ENCODE measurements around the gene APOBEC3A. TPM values are rescaled to one million over a fixed set of nuclear protein-coding genes. Genes with fewer than 3 reads are reported as not detected.
"Not testable (repeated sequence)": the region's sequence is repeated elsewhere in the genome, so short reads cannot be mapped to it uniquely, and the experiment has no call there.

The APOBEC3A gene
- total RNA-seq, 4 donors from 2014 or later = 0.67 TPM; not detected in 3

DNA sequence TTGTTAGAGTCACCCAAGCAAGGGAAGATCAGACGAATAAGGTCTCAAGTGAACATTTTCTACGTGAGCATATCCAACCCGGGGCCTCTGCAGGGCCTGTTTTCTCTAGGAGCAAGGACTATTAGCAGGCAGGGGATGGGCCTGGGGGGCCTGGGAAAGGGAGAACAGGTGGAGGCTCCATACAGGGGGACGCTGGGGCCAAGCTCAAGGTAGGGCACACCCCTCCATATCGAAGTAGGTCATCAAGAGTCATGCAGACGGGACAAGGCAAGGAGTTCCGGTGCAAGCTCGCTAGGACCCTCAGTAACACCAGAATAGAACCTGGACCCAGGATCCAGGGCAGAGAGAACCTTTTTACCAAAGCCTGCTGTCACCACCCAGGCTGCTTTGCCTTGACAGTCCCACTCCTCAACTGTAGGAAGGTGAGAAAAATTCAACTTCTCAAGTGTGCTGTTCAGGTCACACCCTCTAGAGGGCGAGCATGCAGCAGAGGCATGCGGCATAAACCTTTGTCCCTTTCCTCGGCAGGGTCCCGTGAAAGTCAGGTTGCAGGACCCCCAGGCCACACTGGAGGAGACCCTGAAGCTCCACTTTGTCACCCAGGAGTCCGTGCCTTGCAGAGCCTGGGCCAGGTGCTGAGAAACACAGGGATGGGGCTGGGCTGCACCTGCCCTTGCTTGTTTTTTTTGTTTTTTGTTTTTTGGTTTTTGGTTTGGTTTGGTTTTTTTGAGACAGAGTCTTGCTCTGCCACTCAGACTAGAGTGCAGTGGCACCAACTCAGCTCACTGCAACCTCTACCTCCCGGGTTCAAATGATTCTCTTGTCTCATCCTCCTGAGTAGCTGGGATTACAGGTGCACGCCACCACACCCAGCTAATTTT lies 16.1 kb downstream of the APOBEC3A start:
- TF ChIP-seq, protein P1, sequence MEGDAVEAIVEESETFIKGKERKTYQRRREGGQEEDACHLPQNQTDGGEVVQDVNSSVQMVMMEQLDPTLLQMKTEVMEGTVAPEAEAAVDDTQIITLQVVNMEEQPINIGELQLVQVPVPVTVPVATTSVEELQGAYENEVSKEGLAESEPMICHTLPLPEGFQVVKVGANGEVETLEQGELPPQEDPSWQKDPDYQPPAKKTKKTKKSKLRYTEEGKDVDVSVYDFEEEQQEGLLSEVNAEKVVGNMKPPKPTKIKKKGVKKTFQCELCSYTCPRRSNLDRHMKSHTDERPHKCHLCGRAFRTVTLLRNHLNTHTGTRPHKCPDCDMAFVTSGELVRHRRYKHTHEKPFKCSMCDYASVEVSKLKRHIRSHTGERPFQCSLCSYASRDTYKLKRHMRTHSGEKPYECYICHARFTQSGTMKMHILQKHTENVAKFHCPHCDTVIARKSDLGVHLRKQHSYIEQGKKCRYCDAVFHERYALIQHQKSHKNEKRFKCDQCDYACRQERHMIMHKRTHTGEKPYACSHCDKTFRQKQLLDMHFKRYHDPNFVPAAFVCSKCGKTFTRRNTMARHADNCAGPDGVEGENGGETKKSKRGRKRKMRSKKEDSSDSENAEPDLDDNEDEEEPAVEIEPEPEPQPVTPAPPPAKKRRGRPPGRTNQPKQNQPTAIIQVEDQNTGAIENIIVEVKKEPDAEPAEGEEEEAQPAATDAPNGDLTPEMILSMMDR (IDR thresholded peaks at IDR 0.05) = peak in 5 of 6 experiments; percentile 58 to 84 (median 64)
- no peak for TF ChIP-seq POLR2A (IDR thresholded peaks at IDR 0.05)
- intact Hi-C loops (cut with DNase I) = no loop called here
- Histone ChIP-seq H3K9me3 (no peaks in the 10 kb centered on the region), H3K27me3 (no peaks in the 10 kb centered on the region), H3K36me3 (no peaks in the 10 kb centered on the region), H3K4me1 (peaks cover 0 to 22% of the 10 kb centered on the region in 2 donors), H3K27ac (peak overlapping the region in 1 of 3 donors; percentile 67), H3K4me3 (replicated peaks in 1 of 3) (no peak overlapping the region)
- DNase-seq = peak; percentile 53 to 56
- 49% methylated on average over 15 of the region's 15 CpGs for WGBS, 2 donors

DNA sequence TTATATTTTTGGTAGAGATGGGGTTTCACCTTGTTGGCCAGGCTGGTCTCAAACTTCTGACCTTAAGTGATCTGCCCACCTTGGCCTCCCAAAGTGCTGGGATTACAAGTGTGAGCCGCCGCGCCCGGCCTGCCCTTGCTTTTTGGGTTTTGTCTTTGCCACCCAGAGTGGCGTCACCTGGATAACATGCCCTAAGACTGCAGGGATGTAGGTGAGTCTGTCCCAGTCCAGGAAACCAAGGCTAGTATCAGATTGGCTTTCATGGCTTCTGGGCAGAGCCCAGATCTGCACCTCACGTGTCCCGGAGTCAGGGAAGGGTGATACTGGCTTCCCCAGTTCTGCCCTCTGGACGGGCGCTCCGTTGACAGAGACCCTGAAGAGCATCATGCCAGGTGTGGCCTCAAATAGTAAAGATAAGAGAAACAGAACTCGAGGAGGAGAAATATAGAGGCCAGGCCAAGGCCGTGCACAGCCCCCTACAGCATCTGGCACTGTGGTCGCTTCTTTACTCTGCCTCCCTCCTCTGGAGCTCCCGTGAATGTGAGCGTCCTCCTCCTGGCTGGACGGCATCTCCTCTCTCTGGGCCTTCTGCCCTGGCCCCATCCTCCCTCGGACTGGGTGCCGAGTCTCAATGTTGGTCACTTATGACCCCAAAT lies 16.9 kb downstream of the APOBEC3A start:
- 84 to 90% methylated on average over 15 to 18 of the region's 18 CpGs for WGBS, 2 donors
- intact Hi-C loops (cut with DNase I) = no loop called here
- no peak for TF ChIP-seq POLR2A (IDR thresholded peaks at IDR 0.05)
- TF ChIP-seq, protein P1 (IDR thresholded peaks at IDR 0.05) = no peak
- no peaks in the 10 kb centered on the region for H3K9me3 ChIP-seq
- H3K4me1 ChIP-seq = peaks cover 0 to 22% of the 10 kb centered on the region in 2 donors
- H3K27ac ChIP-seq = peak overlapping the region in 2 of 3 donors; percentile 67 to 77
- H3K4me3 ChIP-seq (replicated peaks in 1 of 3) = no peak overlapping the region
- H3K27me3 ChIP-seq = no peaks in the 10 kb centered on the region
- DNase-seq = no peak
- H3K36me3 ChIP-seq = no peaks in the 10 kb centered on the region

DNA sequence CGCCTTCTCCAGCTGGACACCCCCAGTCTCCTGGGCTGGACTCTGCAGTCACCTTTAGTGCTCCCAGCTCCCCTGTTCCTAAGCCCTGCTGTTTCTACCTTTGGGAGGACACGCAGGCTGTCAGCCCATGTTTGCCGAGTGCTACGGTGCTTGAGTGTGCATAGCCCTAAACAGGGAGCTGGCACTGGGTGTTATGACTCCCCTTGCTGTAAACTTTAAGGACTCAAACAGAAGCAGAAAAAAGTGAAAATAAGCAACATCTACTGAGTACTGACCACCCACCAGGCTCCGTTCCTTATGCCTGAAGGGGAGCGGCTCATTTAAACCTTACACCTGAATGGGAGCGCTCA lies 17.4 kb downstream of the APOBEC3A start:
- no peak for TF ChIP-seq POLR2A (IDR thresholded peaks at IDR 0.05)
- TF ChIP-seq, protein P1 (IDR thresholded peaks at IDR 0.05) = no peak
- DNase-seq = peak; percentile 79 to 86
- 65% methylated on average over 7 of the region's 7 CpGs for WGBS, 2 donors
- intact Hi-C loops (cut with DNase I) = no loop called here
- Histone ChIP-seq H3K36me3 (no peaks in the 10 kb centered on the region), H3K27ac (peak overlapping the region in 2 of 3 donors; percentile 67 to 77), H3K27me3 (no peaks in the 10 kb centered on the region), H3K4me3 (replicated peaks in 1 of 3) (no peak overlapping the region), H3K4me1 (peaks cover 0 to 22% of the 10 kb centered on the region in 2 donors), H3K9me3 (no peaks in the 10 kb centered on the region)

DNA sequence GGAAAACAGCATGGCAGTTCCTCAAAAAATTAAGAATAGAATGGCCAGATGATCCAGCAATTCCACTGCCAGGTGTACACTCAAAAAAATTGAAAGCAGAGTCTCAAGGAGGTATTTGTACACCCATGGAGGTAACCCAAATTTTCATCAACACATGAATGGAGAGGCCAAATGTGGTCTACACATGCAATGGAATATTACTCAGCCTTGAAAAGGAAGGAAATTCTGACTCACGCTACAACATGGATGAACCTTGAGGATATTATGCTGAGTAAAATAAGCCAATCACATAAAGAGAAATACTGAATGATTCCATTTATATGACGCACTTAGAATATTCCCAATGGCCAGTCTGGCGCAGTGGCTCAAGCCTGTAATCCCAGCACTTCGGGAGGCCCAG lies 19.9 kb downstream of the APOBEC3A start:
- WGBS, 2 donors = 94 to 99% methylated on average over 4 of the region's 4 CpGs
- DNase-seq; H3K27ac ChIP-seq; H3K9me3 ChIP-seq; intact Hi-C loops (cut with DNase I); H3K4me3 ChIP-seq (replicated peaks in 1 of 3); H3K27me3 ChIP-seq; H3K36me3 ChIP-seq: not testable (repeated sequence)
- peaks cover 0 to 33% of the 10 kb centered on the region in 2 donors for H3K4me1 ChIP-seq

DNA sequence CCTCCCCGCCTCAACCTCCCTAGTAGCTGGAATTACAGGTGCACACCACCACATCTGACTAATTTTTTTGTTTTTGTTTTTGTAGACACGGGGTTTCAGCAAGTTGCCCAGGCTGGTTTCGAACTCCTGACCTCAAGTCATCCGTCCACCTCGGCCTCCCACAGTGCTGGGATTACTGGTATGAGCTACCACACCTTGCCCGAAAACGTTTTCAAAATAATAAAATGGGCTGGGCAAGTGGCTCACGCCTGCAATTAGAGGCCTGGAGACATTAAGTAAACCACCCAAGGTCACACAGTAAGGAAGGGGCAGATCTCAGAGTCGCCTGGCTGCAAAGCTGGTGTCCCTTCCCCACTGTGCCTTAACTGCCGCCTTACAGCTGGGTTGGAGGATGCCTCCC lies 23.2 kb downstream of the APOBEC3A start:
- not testable (repeated sequence) for H3K27me3 ChIP-seq; H3K4me3 ChIP-seq (replicated peaks in 1 of 3); H3K9me3 ChIP-seq; DNase-seq; H3K36me3 ChIP-seq
- 79 to 81% methylated on average over 10 of the region's 10 CpGs for WGBS, 2 donors
- Histone ChIP-seq H3K27ac (peak overlapping the region in 2 of 3 donors; percentile 82 to 93), H3K4me1 (peaks cover 0 to 26% of the 10 kb centered on the region in 2 donors)
- intact Hi-C loops (cut with DNase I) = loop anchor here (10.0 kb wide), 1 partner anchor 56 kb away; no protein-coding TSS in a partner anchor

All from thyroid gland (tissue), 4 donors.